GM12865 (cell line): ENCODE measurements around the gene HS6ST3.
A peak's percentile ranks its signal among the peaks of the same experiment; 100 is the strongest.

Source experiments
- DNase-seq: peaks from one replicate; pipeline ENCODE4 v3.0.0; 2010; ENCODE audit warnings: low read depth
- H3K4me3 ChIP-seq: 2 replicates; pipeline ENCODE4 v1.5.1; 2011; ENCODE audit warnings: mild to moderate bottlenecking, low read depth, low read length, control low read depth
- TF ChIP-seq, protein P1 (sequence below): IDR thresholded peaks from 2 replicates; pipeline ENCODE4 v1.5.1; 2011; ENCODE audit warnings: low read length, control low read depth, low read depth, inconsistent platforms; ENCODE audit not compliant: insufficient read depth; ENCODE audit errors: missing control alignments

Gene HS6ST3

DNA sequence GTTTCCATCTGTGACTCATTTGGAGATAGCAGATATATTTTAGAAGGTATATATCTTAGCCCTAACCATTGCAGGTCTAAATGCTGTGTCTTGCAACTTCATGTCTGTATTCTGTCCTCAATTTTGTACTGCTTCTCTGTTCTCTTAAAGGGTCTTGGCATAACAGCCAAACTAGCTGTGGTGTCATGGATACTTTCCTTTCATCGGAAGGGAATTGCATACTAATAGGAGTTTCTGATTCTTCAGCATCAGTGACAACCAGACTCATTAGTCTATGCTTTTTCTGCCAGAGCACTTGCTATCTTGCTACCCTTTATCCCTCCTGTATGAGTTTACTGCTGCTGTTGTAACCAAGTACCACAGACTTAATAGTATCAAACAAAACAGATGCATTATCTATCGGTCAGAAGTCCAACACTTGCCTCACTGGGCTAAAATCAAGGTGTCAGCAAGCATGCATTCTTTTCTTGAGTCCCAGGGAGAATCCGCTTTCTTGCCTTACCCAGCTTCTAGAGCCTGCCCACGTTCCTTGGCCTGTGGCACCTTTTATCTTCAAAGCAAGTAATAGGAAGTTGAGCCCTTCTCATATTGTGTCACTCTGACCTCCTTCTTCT, 253.1 kb downstream of the HS6ST3 start:
- TF ChIP-seq, protein P1, sequence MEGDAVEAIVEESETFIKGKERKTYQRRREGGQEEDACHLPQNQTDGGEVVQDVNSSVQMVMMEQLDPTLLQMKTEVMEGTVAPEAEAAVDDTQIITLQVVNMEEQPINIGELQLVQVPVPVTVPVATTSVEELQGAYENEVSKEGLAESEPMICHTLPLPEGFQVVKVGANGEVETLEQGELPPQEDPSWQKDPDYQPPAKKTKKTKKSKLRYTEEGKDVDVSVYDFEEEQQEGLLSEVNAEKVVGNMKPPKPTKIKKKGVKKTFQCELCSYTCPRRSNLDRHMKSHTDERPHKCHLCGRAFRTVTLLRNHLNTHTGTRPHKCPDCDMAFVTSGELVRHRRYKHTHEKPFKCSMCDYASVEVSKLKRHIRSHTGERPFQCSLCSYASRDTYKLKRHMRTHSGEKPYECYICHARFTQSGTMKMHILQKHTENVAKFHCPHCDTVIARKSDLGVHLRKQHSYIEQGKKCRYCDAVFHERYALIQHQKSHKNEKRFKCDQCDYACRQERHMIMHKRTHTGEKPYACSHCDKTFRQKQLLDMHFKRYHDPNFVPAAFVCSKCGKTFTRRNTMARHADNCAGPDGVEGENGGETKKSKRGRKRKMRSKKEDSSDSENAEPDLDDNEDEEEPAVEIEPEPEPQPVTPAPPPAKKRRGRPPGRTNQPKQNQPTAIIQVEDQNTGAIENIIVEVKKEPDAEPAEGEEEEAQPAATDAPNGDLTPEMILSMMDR: no peak
- no peak for DNase-seq
- no peak overlapping the region for H3K4me3 ChIP-seq

DNA sequence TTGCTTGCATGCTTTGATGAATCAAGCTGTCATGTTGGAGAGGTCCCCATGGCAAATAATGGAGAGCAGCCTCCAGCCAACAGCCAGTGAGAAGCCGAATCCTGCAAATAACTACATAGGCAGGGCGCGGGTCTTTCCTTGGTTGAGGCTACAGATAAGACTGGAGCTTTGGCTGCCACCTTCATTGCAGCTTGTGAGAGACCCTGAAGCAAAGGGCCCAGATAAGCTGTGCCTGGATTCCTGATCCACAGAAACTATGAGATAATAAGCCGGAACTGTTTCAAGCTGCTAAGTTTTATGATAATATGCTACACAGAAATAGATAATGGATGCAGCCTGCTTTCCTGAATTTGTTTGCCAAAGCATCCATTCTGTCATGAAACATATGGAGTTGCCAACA, 257.0 kb downstream of the HS6ST3 start:
- TF ChIP-seq, protein P1: no peak
- no peak for DNase-seq
- H3K4me3 ChIP-seq: no peak overlapping the region

DNA sequence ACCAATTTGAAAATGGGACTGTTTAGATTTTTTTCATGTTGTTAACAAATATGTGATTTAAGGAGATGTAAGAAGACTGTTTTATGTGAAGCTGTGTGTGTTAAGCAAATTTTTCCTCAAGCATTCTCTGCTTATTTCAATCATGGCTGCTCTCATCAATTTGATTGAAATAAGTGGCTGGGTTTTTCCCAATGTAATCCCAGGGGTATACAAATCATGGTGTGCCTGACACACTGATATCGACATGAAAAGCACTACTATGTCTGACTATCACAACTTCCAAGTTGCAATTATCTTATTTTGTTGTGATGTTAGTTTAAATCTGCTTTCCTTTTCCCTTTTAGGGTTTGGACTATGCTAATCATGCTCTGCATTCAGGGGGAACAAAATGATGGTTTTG, 283.7 kb downstream of the HS6ST3 start:
- no peak overlapping the region for H3K4me3 ChIP-seq
- DNase-seq: no peak
- TF ChIP-seq, protein P1: no peak

DNA sequence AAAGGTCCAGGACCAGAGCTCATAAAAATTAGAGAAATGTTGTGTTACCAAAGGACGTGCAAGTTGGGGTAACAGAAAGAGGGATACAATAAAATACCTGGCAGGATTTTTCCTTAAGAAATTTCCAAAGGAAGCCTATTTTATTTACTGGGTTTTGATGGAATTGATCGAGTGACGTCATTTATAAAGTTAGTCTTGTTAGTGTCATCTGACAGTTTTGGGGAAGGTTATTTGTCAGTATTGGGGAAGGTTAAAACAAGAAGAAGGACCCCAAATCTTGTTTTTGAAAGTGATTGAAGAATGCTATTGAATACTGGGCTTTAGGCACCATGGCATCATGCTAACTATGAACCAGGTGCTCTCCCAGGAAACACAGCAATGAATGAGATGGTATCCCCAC, 287.9 kb downstream of the HS6ST3 start:
- no peak overlapping the region for H3K4me3 ChIP-seq
- TF ChIP-seq, protein P1: no peak
- no peak for DNase-seq

DNA sequence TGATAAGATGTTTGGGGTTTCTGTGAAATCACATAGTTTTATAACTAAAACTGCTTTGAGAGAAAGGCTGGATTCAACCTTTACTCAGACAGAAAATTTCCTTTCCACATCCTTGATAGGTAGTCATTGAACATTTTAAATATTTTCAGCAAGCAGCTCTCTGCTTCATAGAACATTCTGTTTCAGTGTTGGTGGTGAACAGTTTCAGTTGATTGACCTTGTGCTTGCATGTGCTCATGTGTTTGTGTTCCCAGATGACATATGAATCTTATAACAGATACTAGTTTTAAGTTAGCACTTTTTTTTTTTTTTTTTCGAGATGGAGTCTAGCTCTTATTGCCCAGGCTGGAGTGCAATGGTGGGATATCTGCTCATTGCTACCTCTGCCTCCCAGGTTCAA, 290.1 kb downstream of the HS6ST3 start:
- no peak overlapping the region for H3K4me3 ChIP-seq
- TF ChIP-seq, protein P1: no peak
- DNase-seq: peak; percentile 21

DNA sequence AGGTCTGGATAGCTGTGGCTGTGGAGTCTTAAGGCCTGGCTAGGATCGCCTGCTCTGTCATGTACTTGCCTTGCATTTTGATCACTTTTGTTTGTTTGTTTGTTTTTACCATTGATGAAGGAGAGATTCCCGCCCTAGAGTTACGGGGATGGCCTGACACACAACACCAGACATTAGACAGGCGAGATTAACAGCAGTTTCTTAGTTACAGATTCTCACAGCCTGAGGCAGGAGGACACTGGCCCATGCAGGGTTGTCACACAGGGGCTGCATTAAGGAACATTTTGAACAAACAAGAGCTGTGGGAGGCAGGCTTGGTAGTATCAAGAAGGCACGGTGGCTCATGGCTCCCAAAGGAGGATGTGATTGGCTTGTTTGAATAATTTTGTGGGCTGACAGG, 291.8 kb downstream of the HS6ST3 start:
- no peak overlapping the region for H3K4me3 ChIP-seq
- DNase-seq: no peak
- TF ChIP-seq, protein P1: no peak

DNA sequence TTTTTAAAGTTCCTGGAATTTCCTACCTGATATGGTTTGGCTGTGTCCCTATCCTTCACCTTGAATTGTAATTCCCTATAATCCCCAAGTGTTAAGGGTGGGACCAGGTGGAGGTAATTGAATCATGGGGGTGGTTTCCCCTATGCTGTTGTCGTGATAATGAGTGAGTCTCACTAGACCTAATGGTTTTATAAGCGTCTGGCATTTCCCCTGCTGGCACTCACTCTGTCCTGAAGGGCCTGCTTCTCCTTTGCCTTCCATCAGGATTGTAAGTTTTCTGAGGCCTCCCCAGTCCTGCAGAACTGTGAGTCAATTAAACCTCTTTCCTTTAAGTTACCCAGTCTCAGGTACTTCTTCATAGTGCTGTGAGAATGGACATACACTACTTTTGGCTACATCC, 298.7 kb downstream of the HS6ST3 start:
- no peak overlapping the region for H3K4me3 ChIP-seq
- TF ChIP-seq, protein P1: no peak
- DNase-seq: no peak
